ENCODE data around the gene DNAI1. TPM values are rescaled to one million over a fixed set of nuclear protein-coding genes. Genes with fewer than 3 reads are reported as not detected.

Gene DNAI1
- total and polyA plus RNA-seq, 7 experiments from 2014 or later: not detected

DNA sequence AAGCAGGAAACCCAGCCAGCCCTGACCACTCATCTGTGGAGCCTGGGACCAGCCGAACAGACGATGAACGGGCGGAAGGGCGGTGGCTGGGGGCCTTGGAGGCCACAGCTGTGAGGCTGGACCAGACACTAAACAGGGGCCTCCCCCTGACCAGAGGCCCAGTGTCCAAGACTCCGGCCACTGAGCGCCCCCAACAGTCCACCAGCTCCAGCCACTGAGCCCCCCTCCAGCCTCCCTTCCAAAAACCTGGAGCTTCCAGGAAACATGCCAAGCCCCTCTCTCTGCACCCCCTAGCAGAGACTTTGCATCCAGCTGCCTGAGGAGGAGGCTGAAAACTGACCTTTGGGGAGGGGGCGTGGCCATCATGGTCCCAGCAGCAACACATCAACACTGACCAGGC, 107.7 kb downstream of the DNAI1 start:
- peaks cover 0 to 9% (median 0%) of the 10 kb centered on the region in 11 donors for H3K9me3 Mint-ChIP-seq
- no peak overlapping the region for H3K27ac ChIP-seq (ENCODE audit: low read depth, low read length)
- DNase-seq (no peak), ATAC-seq (no peak)
- H3K4me1 ChIP-seq (ENCODE audit: control insufficient read depth in 2 of 2, insufficient read depth in 2 of 2, low read length in 2 of 2): no peaks in the 10 kb centered on the region
- H3K27me3 Mint-ChIP-seq: peaks cover 13 to 39% (median 31%) of the 10 kb centered on the region in 5 donors
- intact Hi-C loops (cut with micrococcal nuclease): no loop called here
- ChIA-PET POLR2A (no interaction called here), CTCF (no interaction called here)
- no peaks in the 10 kb centered on the region for H3K4me1 Mint-ChIP-seq
- no peak overlapping the region for H3K4me3 ChIP-seq (ENCODE audit: low read length)
- H3K36me3 Mint-ChIP-seq: no peaks in the 10 kb centered on the region
- H3K36me3 ChIP-seq (ENCODE audit: control insufficient read depth in 2 of 3, insufficient read depth in 3 of 3, low read length in 3 of 3): no peaks in the 10 kb centered on the region
- no peak overlapping the region for H3K4me3 Mint-ChIP-seq
- no peak overlapping the region for H3K27ac Mint-ChIP-seq
- H3K9me3 ChIP-seq (ENCODE audit: control insufficient read depth in 2 of 3, low read length in 3 of 3): peaks cover 0 to 6% (median 0%) of the 10 kb centered on the region in 3 experiments
- no peaks in the 10 kb centered on the region for H3K27me3 ChIP-seq (ENCODE audit: control insufficient read depth in 2 of 2, insufficient read depth in 2 of 2, low read length in 2 of 2)

DNA sequence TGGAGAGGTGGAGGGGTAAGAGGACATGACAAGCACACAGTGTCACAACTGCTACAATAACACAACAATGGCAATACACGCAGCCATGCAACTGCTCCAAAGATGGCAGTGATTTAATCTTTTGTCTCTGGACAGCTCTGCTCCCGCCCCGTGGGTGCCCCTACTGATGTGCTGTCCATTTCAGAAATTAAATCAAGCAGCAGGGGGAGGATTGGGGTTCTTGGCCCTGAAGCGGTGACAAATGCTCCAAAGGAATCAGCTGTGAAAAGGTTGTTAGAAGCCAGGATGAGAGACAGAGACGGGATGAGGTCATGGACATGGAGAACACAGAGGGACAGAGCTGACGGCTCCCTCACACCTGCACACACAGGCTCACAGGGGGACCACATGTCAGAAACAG, 108.4 kb downstream of the DNAI1 start:
- no peaks in the 10 kb centered on the region for H3K4me1 Mint-ChIP-seq
- CTCF ChIA-PET: no interaction called here

DNA sequence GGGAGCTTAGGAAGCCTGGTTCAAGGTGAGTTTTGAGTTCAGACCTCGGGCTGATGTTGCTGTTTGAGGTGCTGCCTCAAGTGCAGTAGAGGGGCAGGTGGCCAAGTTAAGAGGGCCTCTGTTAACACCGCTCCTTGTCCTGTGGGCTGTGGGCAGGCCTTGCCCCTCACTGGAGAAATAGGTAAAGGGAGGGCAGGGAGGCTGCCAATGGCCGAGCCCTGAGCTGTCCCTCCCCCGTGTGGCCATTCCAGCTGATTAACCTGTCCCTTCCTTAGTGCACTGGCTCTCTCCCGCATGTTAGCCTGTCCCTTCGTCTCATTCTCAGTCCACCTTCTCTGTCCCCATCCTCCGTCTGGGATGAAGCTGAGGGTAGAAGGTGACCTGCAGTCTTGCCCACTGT, 109.5 kb downstream of the DNAI1 start:
- Mint-ChIP-seq H3K27ac (no peak overlapping the region), H3K4me1 (no peaks in the 10 kb centered on the region), H3K27me3 (peaks cover 11 to 40% (median 34%) of the 10 kb centered on the region in 5 donors), H3K4me3 (no peak overlapping the region), H3K9me3 (peaks cover 0 to under 1% (median 0%) of the 10 kb centered on the region in 11 donors), H3K36me3 (no peaks in the 10 kb centered on the region)
- ATAC-seq (no peak), DNase-seq (no peak)
- H3K27ac ChIP-seq (ENCODE audit: low read depth, low read length): no peak overlapping the region
- H3K9me3 ChIP-seq (ENCODE audit: control insufficient read depth in 2 of 3, low read length in 3 of 3): no peaks in the 10 kb centered on the region
- ChIA-PET POLR2A (no interaction called here), CTCF (no interaction called here)
- H3K4me1 ChIP-seq (ENCODE audit: control insufficient read depth in 2 of 2, insufficient read depth in 2 of 2, low read length in 2 of 2): no peaks in the 10 kb centered on the region
- intact Hi-C loops (cut with micrococcal nuclease): no loop called here
- no peaks in the 10 kb centered on the region for H3K36me3 ChIP-seq (ENCODE audit: control insufficient read depth in 2 of 3, insufficient read depth in 3 of 3, low read length in 3 of 3)
- H3K27me3 ChIP-seq (ENCODE audit: control insufficient read depth in 2 of 2, insufficient read depth in 2 of 2, low read length in 2 of 2): no peaks in the 10 kb centered on the region
- H3K4me3 ChIP-seq (ENCODE audit: low read length): no peak overlapping the region

More for the DNA sequence above, 108.4 kb downstream of the DNAI1 start:
- no peak overlapping the region for H3K27ac Mint-ChIP-seq
- H3K36me3 Mint-ChIP-seq: no peaks in the 10 kb centered on the region
- Histone ChIP-seq H3K36me3 (ENCODE audit: control insufficient read depth in 2 of 3, insufficient read depth in 3 of 3, low read length in 3 of 3) (no peaks in the 10 kb centered on the region), H3K4me1 (ENCODE audit: control insufficient read depth in 2 of 2, insufficient read depth in 2 of 2, low read length in 2 of 2) (no peaks in the 10 kb centered on the region), H3K9me3 (ENCODE audit: control insufficient read depth in 2 of 3, low read length in 3 of 3) (peaks cover 0 to 4% (median 0%) of the 10 kb centered on the region in 3 experiments), H3K27ac (ENCODE audit: low read depth, low read length) (no peak overlapping the region), H3K4me3 (ENCODE audit: low read length) (no peak overlapping the region), H3K27me3 (ENCODE audit: control insufficient read depth in 2 of 2, insufficient read depth in 2 of 2, low read length in 2 of 2) (no peaks in the 10 kb centered on the region)
- H3K9me3 Mint-ChIP-seq: peaks cover 0 to 9% (median 0%) of the 10 kb centered on the region in 11 donors
- intact Hi-C loops (cut with micrococcal nuclease): no loop called here
- POLR2A ChIA-PET: no interaction called here
- no peak for ATAC-seq
- H3K27me3 Mint-ChIP-seq: peaks cover 13 to 40% (median 29%) of the 10 kb centered on the region in 5 donors
- DNase-seq: no peak
- H3K4me3 Mint-ChIP-seq: no peak overlapping the region

GRCh38 chr9:34568774-34569173, 110.2 kb downstream of the DNAI1 start:
- peaks cover 0 to 3% of the 10 kb centered on the region in 2 donors for H3K27me3 ChIP-seq (ENCODE audit: control insufficient read depth in 2 of 2, insufficient read depth in 2 of 2, low read length in 2 of 2)
- intact Hi-C loops (cut with micrococcal nuclease): no loop called here
- CTCF ChIA-PET: no interaction called here

DNA sequence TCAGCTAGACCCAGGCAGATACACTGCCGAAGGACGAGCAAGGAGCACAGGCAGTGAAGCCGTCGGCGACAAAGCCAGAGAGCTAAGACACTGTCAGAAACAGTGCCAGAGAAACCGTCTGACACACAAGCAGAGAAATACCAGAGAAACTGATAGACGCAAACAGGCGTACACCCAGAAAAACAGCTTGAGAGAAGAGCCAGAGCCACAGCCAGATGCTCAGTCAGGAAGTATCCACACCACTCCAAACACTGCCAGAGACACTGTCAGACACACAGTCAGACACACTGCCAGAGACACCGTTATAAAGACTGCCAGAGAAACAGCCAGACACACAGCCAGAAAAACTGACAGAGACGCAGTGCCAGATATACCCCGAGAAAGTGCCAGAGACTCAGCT, 111.8 kb downstream of the DNAI1 start:
- ChIA-PET POLR2A (no interaction called here), CTCF (no interaction called here)
- Histone ChIP-seq H3K9me3 (ENCODE audit: control insufficient read depth in 2 of 3, low read length in 3 of 3) (no peaks in the 10 kb centered on the region), H3K27ac (ENCODE audit: low read depth, low read length) (no peak overlapping the region), H3K4me1 (ENCODE audit: control insufficient read depth in 2 of 2, insufficient read depth in 2 of 2, low read length in 2 of 2) (no peaks in the 10 kb centered on the region), H3K36me3 (ENCODE audit: control insufficient read depth in 2 of 3, insufficient read depth in 3 of 3, low read length in 3 of 3) (no peaks in the 10 kb centered on the region), H3K27me3 (ENCODE audit: control insufficient read depth in 2 of 2, insufficient read depth in 2 of 2, low read length in 2 of 2) (peaks cover 0 to 3% of the 10 kb centered on the region in 2 donors), H3K4me3 (ENCODE audit: low read length) (no peak overlapping the region)
- DNase-seq: no peak
- H3K27ac Mint-ChIP-seq: no peak overlapping the region
- no peaks in the 10 kb centered on the region for H3K9me3 Mint-ChIP-seq
- peaks cover 0 to 2% (median 0%) of the 10 kb centered on the region in 7 donors for H3K4me1 Mint-ChIP-seq
- ATAC-seq: no peak
- no peak overlapping the region for H3K4me3 Mint-ChIP-seq
- H3K36me3 Mint-ChIP-seq: no peaks in the 10 kb centered on the region
- intact Hi-C loops (cut with micrococcal nuclease): no loop called here
- H3K27me3 Mint-ChIP-seq: peaks cover 10 to 32% (median 23%) of the 10 kb centered on the region in 5 donors

More at GRCh38 chr9:34568774-34569173, 110.2 kb downstream of the DNAI1 start:
- POLR2A ChIA-PET: no interaction called here
- Histone ChIP-seq H3K27ac (ENCODE audit: low read depth, low read length) (no peak overlapping the region), H3K36me3 (ENCODE audit: control insufficient read depth in 2 of 3, insufficient read depth in 3 of 3, low read length in 3 of 3) (no peaks in the 10 kb centered on the region), H3K4me3 (ENCODE audit: low read length) (no peak overlapping the region), H3K4me1 (ENCODE audit: control insufficient read depth in 2 of 2, insufficient read depth in 2 of 2, low read length in 2 of 2) (no peaks in the 10 kb centered on the region), H3K9me3 (ENCODE audit: control insufficient read depth in 2 of 3, low read length in 3 of 3) (no peaks in the 10 kb centered on the region)
- ATAC-seq (no peak), DNase-seq (no peak)
- peaks cover 8 to 39% (median 31%) of the 10 kb centered on the region in 5 donors for H3K27me3 Mint-ChIP-seq
- no peaks in the 10 kb centered on the region for H3K36me3 Mint-ChIP-seq
- H3K9me3 Mint-ChIP-seq: no peaks in the 10 kb centered on the region
- no peak overlapping the region for H3K4me3 Mint-ChIP-seq
- H3K27ac Mint-ChIP-seq: no peak overlapping the region
- no peaks in the 10 kb centered on the region for H3K4me1 Mint-ChIP-seq

Other genes starting within 250 kb of the DNAI1 start
- gene KIF24, start 129.5 kb upstream of the DNAI1 start, total RNA-seq: 1 to 10 TPM in 1 of 5 experiments, under 1 TPM in 4; 0.11 to 6.0 (median 0.35) TPM
- gene KIF24, start 129.5 kb upstream of the DNAI1 start, polyA plus RNA-seq: under 1 TPM; 0.19 to 0.23 TPM
- gene NUDT2, start 129.2 kb upstream of the DNAI1 start, total RNA-seq: 10 to 100 TPM in 4 of 5 experiments, 1 to 10 TPM in 1; 7.5 to 30.0 (median 22.7) TPM
- 10 to 100 TPM; 27.7 to 63.3 TPM for gene NUDT2, start 129.2 kb upstream of the DNAI1 start, polyA plus RNA-seq
- 1 to 10 TPM in 2 of 5 experiments, under 1 TPM in 3; 0.60 to 1.9 (median 0.78) TPM for gene MYORG, start 81.9 kb upstream of the DNAI1 start, total RNA-seq
- 1 to 10 TPM in 1 of 2 donors, under 1 TPM in 1; 0.28 to 1.4 TPM for gene MYORG, start 81.9 kb upstream of the DNAI1 start, polyA plus RNA-seq
- gene FAM219A, start 235 bp upstream of the DNAI1 start, total RNA-seq: 10 to 100 TPM; 12.3 to 14.6 (median 13.4) TPM
- 1 to 10 TPM in 1 of 2 donors, under 1 TPM in 1; 0.67 to 1.3 TPM for gene FAM219A, start 235 bp upstream of the DNAI1 start, polyA plus RNA-seq
- gene ENHO, start 64.2 kb downstream of the DNAI1 start, total RNA-seq: 1 to 10 TPM in 1 of 5 experiments, under 1 TPM in 1, not detected in 3; 0.56 to 1.9 TPM
- under 1 TPM in 1 of 2 donors, not detected in 1; 0.21 TPM for gene ENHO, start 64.2 kb downstream of the DNAI1 start, polyA plus RNA-seq
- not detected for gene CNTFR, start 130.9 kb downstream of the DNAI1 start, total RNA-seq
- not detected for gene CNTFR, start 130.9 kb downstream of the DNAI1 start, polyA plus RNA-seq
- 10 to 100 TPM in 4 of 5 experiments, 1 to 10 TPM in 1; 8.8 to 27.3 (median 25.1) TPM for gene RPP25L, start 153.3 kb downstream of the DNAI1 start, total RNA-seq
- gene RPP25L, start 153.3 kb downstream of the DNAI1 start, polyA plus RNA-seq: 10 to 100 TPM; 48.5 to 58.2 TPM
- 100 to 1,000 TPM in 1 of 5 experiments, 10 to 100 TPM in 4; 55.6 to 110 (median 73.0) TPM for gene DCTN3, start 161.7 kb downstream of the DNAI1 start, total RNA-seq
- 100 to 1,000 TPM; 125 to 129 TPM for gene DCTN3, start 161.7 kb downstream of the DNAI1 start, polyA plus RNA-seq
- gene ARID3C, start 170.3 kb downstream of the DNAI1 start, total RNA-seq: under 1 TPM in 2 of 5 experiments, not detected in 3; 0.27 to 0.36 TPM
- not detected for gene ARID3C, start 170.3 kb downstream of the DNAI1 start, polyA plus RNA-seq
- 10 to 100 TPM; 20.7 to 63.8 (median 46.0) TPM for gene SIGMAR1, start 179.0 kb downstream of the DNAI1 start, total RNA-seq
- 100 to 1,000 TPM in 1 of 2 donors, 10 to 100 TPM in 1; 93.5 to 102 TPM for gene SIGMAR1, start 179.0 kb downstream of the DNAI1 start, polyA plus RNA-seq
- gene GALT, start 187.9 kb downstream of the DNAI1 start, total RNA-seq: 100 to 1,000 TPM; 126 to 217 (median 162) TPM
- gene GALT, start 187.9 kb downstream of the DNAI1 start, polyA plus RNA-seq: 10 to 100 TPM; 57.6 to 59.1 TPM
- gene IL11RA, start 193.4 kb downstream of the DNAI1 start, total RNA-seq: 100 to 1,000 TPM in 4 of 5 experiments, 10 to 100 TPM in 1; 81.7 to 185 (median 144) TPM
- gene IL11RA, start 193.4 kb downstream of the DNAI1 start, polyA plus RNA-seq: 1 to 10 TPM; 8.5 to 8.6 TPM
- gene CCL27, start 203.9 kb downstream of the DNAI1 start, total RNA-seq: not detected
- gene CCL27, start 203.9 kb downstream of the DNAI1 start, polyA plus RNA-seq: not detected
- gene CCL19, start 232.5 kb downstream of the DNAI1 start, total RNA-seq: not detected
- not detected for gene CCL19, start 232.5 kb downstream of the DNAI1 start, polyA plus RNA-seq